NCI-H2196 treated with DMSO at 0.1 percent for 48 hours (cell line): ENCODE measurements around the gene PICK1.

Experiments used
- DNase-seq: peaks from one replicate; lab custom pipeline; 2025; ENCODE audit not compliant: unreplicated experiment; lab: John Stamatoyannopoulos, UW

Gene PICK1

GRCh38 chr22:38049812-38050619 is 7.2 kb upstream of the PICK1 start:
- no peak for DNase-seq

- DNase-seq, result no peak
Measured at GRCh38 chr22:38050720-38051119, 6.5 kb upstream of the PICK1 start.

GRCh38 chr22:38051261-38051660 is 5.9 kb upstream of the PICK1 start:
- no peak for DNase-seq

- peak; percentile 27 for DNase-seq
Measured at GRCh38 chr22:38051900-38052862, 5.0 kb upstream of the PICK1 start.

- DNase-seq, result no peak
Measured at GRCh38 chr22:38062791-38063190, 5.6 kb downstream of the PICK1 start.

- no peak for DNase-seq
Measured at GRCh38 chr22:38065539-38065938, 8.3 kb downstream of the PICK1 start.

- no peak for DNase-seq
Measured at GRCh38 chr22:38066381-38067027, 9.3 kb downstream of the PICK1 start.

GRCh38 chr22:38067028-38067415 is 9.8 kb downstream of the PICK1 start:
- no peak for DNase-seq

GRCh38 chr22:38067761-38068360 is 10.7 kb downstream of the PICK1 start:
- no peak for DNase-seq

GRCh38 chr22:38068641-38069371 is 11.6 kb downstream of the PICK1 start:
- DNase-seq, result no peak

- no peak for DNase-seq
Measured at GRCh38 chr22:38069372-38070249, 12.4 kb downstream of the PICK1 start.

- DNase-seq, result no peak
Measured at GRCh38 chr22:38070250-38070921, 13.2 kb downstream of the PICK1 start.

GRCh38 chr22:38071421-38072321 is 14.5 kb downstream of the PICK1 start:
- no peak for DNase-seq

GRCh38 chr22:38072322-38073149 is 15.3 kb downstream of the PICK1 start:
- no peak for DNase-seq

GRCh38 chr22:38073150-38074130 is 16.2 kb downstream of the PICK1 start:
- no peak for DNase-seq
